HEK293 (cell line): Measurements from ENCODE around the gene KCNJ15.

ENCODE experiments used
- GFI1B ChIP-seq: fragments of 450-650 bp; formaldehyde crosslinking; IDR thresholded peaks from 2 replicates; pipeline ENCODE4 v1.5.1; 2016; ENCODE audit warnings: missing biosample characterization, missing genetic modification characterization
- OSR2 ChIP-seq: fragments of 450-650 bp; formaldehyde crosslinking; IDR thresholded peaks from 2 replicates; pipeline ENCODE4 v1.5.1; 2016; ENCODE audit warnings: missing biosample characterization, missing genetic modification characterization
- TCF7L2 ChIP-seq: IDR thresholded peaks from 2 replicates; pipeline ENCODE4 v1.6.1; 2011; ENCODE audit warnings: low read depth, mild to moderate bottlenecking, inconsistent platforms, low read length, moderate library complexity, borderline replicate concordance
- YY2 ChIP-seq: fragments of 450-650 bp; formaldehyde crosslinking; IDR thresholded peaks from 2 replicates; pipeline ENCODE4 v1.5.1; 2016; ENCODE audit warnings: missing biosample characterization, missing genetic modification characterization
- ZBTB17 ChIP-seq: fragments of 450-650 bp; formaldehyde crosslinking; IDR thresholded peaks from 2 replicates; pipeline ENCODE4 v1.5.1; 2016; ENCODE audit warnings: missing biosample characterization, missing genetic modification characterization
- ZFP37 ChIP-seq: fragments of 450-650 bp; formaldehyde crosslinking; IDR thresholded peaks from 2 replicates; pipeline ENCODE4 v1.5.1; 2016; ENCODE audit warnings: missing biosample characterization, missing genetic modification characterization
- ZFP41 ChIP-seq: fragments of 450-650 bp; formaldehyde crosslinking; IDR thresholded peaks from 2 replicates; pipeline ENCODE4 v1.5.1; 2016; ENCODE audit warnings: missing biosample characterization, missing genetic modification characterization, borderline replicate concordance
- ZNF211 ChIP-seq: fragments of 450-650 bp; formaldehyde crosslinking; IDR thresholded peaks from 2 replicates; pipeline ENCODE4 v1.5.1; 2016; ENCODE audit warnings: low read depth, missing biosample characterization, missing genetic modification characterization
- ZNF223 ChIP-seq: fragments of 450-650 bp; formaldehyde crosslinking; IDR thresholded peaks from 2 replicates; pipeline ENCODE4 v1.5.1; 2016; ENCODE audit warnings: missing biosample characterization, missing genetic modification characterization
- ZNF239 ChIP-seq: fragments of 450-650 bp; formaldehyde crosslinking; IDR thresholded peaks from 2 replicates; pipeline ENCODE4 v1.5.1; 2016; ENCODE audit warnings: missing biosample characterization, missing genetic modification characterization
- ZNF248 ChIP-seq: fragments of 450-650 bp; formaldehyde crosslinking; IDR thresholded peaks from 2 replicates; pipeline ENCODE4 v1.5.1; 2017; ENCODE audit warnings: missing biosample characterization, missing genetic modification characterization
- ZNF292 ChIP-seq: fragments of 450-650 bp; formaldehyde crosslinking; IDR thresholded peaks from 2 replicates; pipeline ENCODE4 v1.5.1; 2016; ENCODE audit warnings: low read depth, missing biosample characterization, missing genetic modification characterization, borderline replicate concordance
- ZNF302 ChIP-seq: fragments of 450-650 bp; formaldehyde crosslinking; IDR thresholded peaks from 2 replicates; pipeline ENCODE4 v1.5.1; 2016; ENCODE audit warnings: missing biosample characterization, missing genetic modification characterization, low read depth
- ZNF341 ChIP-seq: fragments of 450-650 bp; formaldehyde crosslinking; IDR thresholded peaks from 2 replicates; pipeline ENCODE4; 2016; ENCODE audit warnings: low read depth, missing biosample characterization, missing genetic modification characterization
- ZNF350 ChIP-seq: fragments of 450-650 bp; formaldehyde crosslinking; IDR thresholded peaks from 2 replicates; pipeline ENCODE4 v1.5.0; 2017; ENCODE audit warnings: missing biosample characterization, mild to moderate bottlenecking, missing genetic modification characterization
- ZNF37A ChIP-seq: fragments of 450-650 bp; IDR thresholded peaks from 2 replicates; pipeline ENCODE4 v1.5.1; 2018; ENCODE audit warnings: missing biosample characterization, missing genetic modification characterization
- ZNF501 ChIP-seq: fragments of 450-650 bp; formaldehyde crosslinking; IDR thresholded peaks from 2 replicates; pipeline ENCODE4 v1.5.1; 2016; ENCODE audit warnings: missing biosample characterization, missing genetic modification characterization
- ZNF510 ChIP-seq: fragments of 450-650 bp; formaldehyde crosslinking; IDR thresholded peaks from 2 replicates; pipeline ENCODE4 v1.5.1; 2018; ENCODE audit warnings: mild to moderate bottlenecking, missing genetic modification characterization, missing biosample characterization; ENCODE audit not compliant: insufficient replicate concordance
- ZNF548 ChIP-seq: fragments of 450-650 bp; formaldehyde crosslinking; IDR thresholded peaks from 2 replicates; pipeline ENCODE4 v1.5.1; 2016; ENCODE audit warnings: missing biosample characterization, missing genetic modification characterization
- ZNF654 ChIP-seq: fragments of 450-650 bp; formaldehyde crosslinking; IDR thresholded peaks from 2 replicates; pipeline ENCODE4 v1.5.1; 2016; ENCODE audit warnings: low read depth, missing biosample characterization, missing genetic modification characterization
- ZNF701 ChIP-seq: fragments of 450-650 bp; formaldehyde crosslinking; IDR thresholded peaks from 2 replicates; pipeline ENCODE4 v1.5.1; 2016; ENCODE audit warnings: missing biosample characterization, missing genetic modification characterization
- ZNF777 ChIP-seq: fragments of 450-650 bp; formaldehyde crosslinking; IDR thresholded peaks from 2 replicates; pipeline ENCODE4 v1.5.1; 2017; ENCODE audit warnings: missing biosample characterization, missing genetic modification characterization, borderline replicate concordance
- ZNF830 ChIP-seq: fragments of 450-650 bp; IDR thresholded peaks from 2 replicates; pipeline ENCODE4 v1.5.0; 2018; ENCODE audit warnings: missing biosample characterization, missing genetic modification characterization, low read depth, mild to moderate bottlenecking, moderate library complexity
- ZSCAN23 ChIP-seq: fragments of 450-650 bp; formaldehyde crosslinking; IDR thresholded peaks from 2 replicates; pipeline ENCODE4 v1.5.1; 2016; ENCODE audit warnings: missing biosample characterization, missing genetic modification characterization
- ZXDB ChIP-seq: fragments of 450-650 bp; formaldehyde crosslinking; IDR thresholded peaks from 2 replicates; pipeline ENCODE4 v1.5.1; 2016; ENCODE audit warnings: missing biosample characterization, missing genetic modification characterization
- TF ChIP-seq, protein P1 (sequence below): IDR thresholded peaks from 2 replicates; pipeline ENCODE4 v1.6.1; 2011; ENCODE audit warnings: mild to moderate bottlenecking, low read depth, low read length, borderline replicate concordance
- TF ChIP-seq, protein P2 (sequence below): fragments of 450-650 bp; formaldehyde crosslinking; IDR thresholded peaks from 2 replicates; pipeline ENCODE4 v1.5.1; 2016; ENCODE audit warnings: missing biosample characterization, missing genetic modification characterization
- TF ChIP-seq, protein P3 (sequence below): fragments of 450-650 bp; formaldehyde crosslinking; IDR thresholded peaks from 2 replicates; pipeline ENCODE4 v1.5.1; 2016; ENCODE audit warnings: missing biosample characterization, missing genetic modification characterization
- TF ChIP-seq, protein P4 (sequence below): fragments of 450-650 bp; formaldehyde crosslinking; IDR thresholded peaks from 2 replicates; pipeline ENCODE4 v1.5.1; 2017; ENCODE audit warnings: missing biosample characterization, missing genetic modification characterization
- TF ChIP-seq, protein P5 (sequence below): fragments of 450-650 bp; formaldehyde crosslinking; conservative IDR thresholded peaks from 2 replicates; pipeline ENCODE4 v1.5.1; 2016; ENCODE audit warnings: low read depth, missing biosample characterization, missing genetic modification characterization

The KCNJ15 gene

DNA sequence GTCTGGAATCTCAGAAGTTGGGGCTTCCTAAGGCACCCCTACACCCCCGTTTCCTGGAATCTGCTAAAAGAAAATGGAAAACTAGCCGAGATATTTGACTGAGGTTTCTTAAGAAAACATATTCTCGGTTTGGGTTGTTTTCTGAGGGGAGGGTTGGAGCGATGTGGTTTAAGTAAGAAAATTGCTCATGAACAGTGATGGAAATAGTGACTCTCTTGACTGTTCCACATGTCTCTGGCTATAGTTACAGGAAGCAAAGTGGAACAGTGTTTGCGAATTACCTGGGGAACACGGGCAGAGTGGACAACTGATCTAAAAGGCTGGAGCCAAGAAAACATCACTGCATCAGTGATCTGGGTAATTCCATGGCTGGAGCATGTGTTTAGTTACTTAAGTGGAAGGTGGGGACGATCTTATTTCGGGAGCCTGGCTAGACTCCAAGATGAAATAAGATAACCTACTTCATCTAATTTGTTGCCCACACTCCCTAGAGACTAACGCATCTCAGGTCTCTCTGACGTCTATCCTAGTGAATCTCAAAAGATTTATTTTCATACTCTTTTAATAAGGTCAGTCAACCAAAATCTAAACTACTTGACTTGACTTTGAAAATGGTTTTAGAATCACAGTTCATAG, 92.4 kb downstream of the KCNJ15 start (continued):
- TF ChIP-seq, protein P1, sequence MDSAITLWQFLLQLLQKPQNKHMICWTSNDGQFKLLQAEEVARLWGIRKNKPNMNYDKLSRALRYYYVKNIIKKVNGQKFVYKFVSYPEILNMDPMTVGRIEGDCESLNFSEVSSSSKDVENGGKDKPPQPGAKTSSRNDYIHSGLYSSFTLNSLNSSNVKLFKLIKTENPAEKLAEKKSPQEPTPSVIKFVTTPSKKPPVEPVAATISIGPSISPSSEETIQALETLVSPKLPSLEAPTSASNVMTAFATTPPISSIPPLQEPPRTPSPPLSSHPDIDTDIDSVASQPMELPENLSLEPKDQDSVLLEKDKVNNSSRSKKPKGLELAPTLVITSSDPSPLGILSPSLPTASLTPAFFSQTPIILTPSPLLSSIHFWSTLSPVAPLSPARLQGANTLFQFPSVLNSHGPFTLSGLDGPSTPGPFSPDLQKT: no peak
- TF ChIP-seq OSR2 (tag by site-specific recombination) (peak; percentile 95), ZNF239 (no peak), ZNF654 (tag by site-specific recombination) (no peak), ZSCAN23 (tag by site-specific recombination) (peak; percentile 90; the same call in 1 of the 2 replicates), ZXDB (tag by site-specific recombination) (peak; percentile 72), ZNF223 (no peak), ZNF501 (tag by site-specific recombination) (peak; percentile 51; the same call in 1 of the 2 replicates), TCF7L2 (no peak), ZNF701 (tag by site-specific recombination) (no peak), ZBTB17 (tag by site-specific recombination) (peak; percentile 69), ZNF777 (tag by site-specific recombination) (no peak), ZNF37A (tag by site-specific recombination) (no peak), ZNF211 (tag by site-specific recombination) (no peak), ZFP41 (no peak), ZNF548 (tag by site-specific recombination) (no peak), ZNF292 (tag by site-specific recombination) (no peak), GFI1B (tag by site-specific recombination) (no peak), ZNF350 (tag by site-specific recombination) (no peak), ZNF248 (tag by site-specific recombination) (no peak), ZFP37 (0 out of 2 replicates have a peak, but pooled peaks have one; percentile 19), ZNF510 (tag by site-specific recombination) (no peak), ZNF830 (tag by site-specific recombination) (no peak), ZNF302 (tag by site-specific recombination) (no peak), YY2 (tag by site-specific recombination) (no peak), ZNF341 (tag by site-specific recombination) (no peak)
- TF ChIP-seq, protein P2, sequence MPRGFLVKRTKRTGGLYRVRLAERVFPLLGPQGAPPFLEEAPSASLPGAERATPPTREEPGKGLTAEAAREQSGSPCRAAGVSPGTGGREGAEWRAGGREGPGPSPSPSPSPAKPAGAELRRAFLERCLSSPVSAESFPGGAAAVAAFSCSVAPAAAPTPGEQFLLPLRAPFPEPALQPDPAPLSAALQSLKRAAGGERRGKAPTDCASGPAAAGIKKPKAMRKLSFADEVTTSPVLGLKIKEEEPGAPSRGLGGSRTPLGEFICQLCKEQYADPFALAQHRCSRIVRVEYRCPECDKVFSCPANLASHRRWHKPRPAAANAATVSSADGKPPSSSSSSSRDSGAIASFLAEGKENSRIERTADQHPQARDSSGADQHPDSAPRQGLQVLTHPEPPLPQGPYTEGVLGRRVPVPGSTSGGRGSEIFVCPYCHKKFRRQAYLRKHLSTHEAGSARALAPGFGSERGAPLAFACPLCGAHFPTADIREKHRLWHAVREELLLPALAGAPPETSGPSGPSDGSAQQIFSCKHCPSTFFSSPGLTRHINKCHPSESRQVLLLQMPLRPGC: peak; percentile 75; the same call in 1 of the 2 replicates
- TF ChIP-seq, protein P3, sequence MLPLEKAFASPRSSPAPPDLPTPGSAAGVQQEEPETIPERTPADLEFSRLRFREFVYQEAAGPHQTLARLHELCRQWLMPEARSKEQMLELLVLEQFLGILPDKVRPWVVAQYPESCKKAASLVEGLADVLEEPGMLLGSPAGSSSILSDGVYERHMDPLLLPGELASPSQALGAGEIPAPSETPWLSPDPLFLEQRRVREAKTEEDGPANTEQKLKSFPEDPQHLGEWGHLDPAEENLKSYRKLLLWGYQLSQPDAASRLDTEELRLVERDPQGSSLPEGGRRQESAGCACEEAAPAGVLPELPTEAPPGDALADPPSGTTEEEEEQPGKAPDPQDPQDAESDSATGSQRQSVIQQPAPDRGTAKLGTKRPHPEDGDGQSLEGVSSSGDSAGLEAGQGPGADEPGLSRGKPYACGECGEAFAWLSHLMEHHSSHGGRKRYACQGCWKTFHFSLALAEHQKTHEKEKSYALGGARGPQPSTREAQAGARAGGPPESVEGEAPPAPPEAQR (tag by site-specific recombination): no peak
- TF ChIP-seq, protein P4, sequence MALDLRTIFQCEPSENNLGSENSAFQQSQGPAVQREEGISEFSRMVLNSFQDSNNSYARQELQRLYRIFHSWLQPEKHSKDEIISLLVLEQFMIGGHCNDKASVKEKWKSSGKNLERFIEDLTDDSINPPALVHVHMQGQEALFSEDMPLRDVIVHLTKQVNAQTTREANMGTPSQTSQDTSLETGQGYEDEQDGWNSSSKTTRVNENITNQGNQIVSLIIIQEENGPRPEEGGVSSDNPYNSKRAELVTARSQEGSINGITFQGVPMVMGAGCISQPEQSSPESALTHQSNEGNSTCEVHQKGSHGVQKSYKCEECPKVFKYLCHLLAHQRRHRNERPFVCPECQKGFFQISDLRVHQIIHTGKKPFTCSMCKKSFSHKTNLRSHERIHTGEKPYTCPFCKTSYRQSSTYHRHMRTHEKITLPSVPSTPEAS: no peak
- TF ChIP-seq, protein P5, sequence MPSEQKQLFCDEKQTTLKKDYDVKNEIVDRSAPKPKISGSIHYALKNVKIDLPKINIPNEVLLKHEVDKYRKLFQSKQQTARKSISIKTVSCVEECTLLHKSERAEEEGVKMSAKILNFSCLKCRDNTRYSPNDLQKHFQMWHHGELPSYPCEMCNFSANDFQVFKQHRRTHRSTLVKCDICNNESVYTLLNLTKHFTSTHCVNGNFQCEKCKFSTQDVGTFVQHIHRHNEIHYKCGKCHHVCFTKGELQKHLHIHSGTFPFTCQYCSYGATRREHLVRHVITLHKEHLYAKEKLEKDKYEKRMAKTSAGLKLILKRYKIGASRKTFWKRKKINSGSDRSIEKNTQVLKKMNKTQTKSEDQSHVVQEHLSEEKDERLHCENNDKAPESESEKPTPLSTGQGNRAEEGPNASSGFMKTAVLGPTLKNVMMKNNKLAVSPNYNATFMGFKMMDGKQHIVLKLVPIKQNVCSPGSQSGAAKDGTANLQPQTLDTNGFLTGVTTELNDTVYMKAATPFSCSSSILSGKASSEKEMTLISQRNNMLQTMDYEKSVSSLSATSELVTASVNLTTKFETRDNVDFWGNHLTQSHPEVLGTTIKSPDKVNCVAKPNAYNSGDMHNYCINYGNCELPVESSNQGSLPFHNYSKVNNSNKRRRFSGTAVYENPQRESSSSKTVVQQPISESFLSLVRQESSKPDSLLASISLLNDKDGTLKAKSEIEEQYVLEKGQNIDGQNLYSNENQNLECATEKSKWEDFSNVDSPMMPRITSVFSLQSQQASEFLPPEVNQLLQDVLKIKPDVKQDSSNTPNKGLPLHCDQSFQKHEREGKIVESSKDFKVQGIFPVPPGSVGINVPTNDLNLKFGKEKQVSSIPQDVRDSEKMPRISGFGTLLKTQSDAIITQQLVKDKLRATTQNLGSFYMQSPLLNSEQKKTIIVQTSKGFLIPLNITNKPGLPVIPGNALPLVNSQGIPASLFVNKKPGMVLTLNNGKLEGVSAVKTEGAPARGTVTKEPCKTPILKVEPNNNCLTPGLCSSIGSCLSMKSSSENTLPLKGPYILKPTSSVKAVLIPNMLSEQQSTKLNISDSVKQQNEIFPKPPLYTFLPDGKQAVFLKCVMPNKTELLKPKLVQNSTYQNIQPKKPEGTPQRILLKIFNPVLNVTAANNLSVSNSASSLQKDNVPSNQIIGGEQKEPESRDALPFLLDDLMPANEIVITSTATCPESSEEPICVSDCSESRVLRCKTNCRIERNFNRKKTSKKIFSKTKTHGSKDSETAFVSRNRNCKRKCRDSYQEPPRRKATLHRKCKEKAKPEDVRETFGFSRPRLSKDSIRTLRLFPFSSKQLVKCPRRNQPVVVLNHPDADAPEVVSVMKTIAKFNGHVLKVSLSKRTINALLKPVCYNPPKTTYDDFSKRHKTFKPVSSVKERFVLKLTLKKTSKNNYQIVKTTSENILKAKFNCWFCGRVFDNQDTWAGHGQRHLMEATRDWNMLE (tag by site-specific recombination): no peak
